Liver (tissue), 9 donors: Measurements from ENCODE around the gene NFIB. TPM values are rescaled to one million over a fixed set of nuclear protein-coding genes. Genes with fewer than 3 reads are reported as not detected.
A peak's percentile ranks its signal among the peaks of the same experiment; 100 is the strongest.

Experiments used
- DNase-seq: peaks from one replicate; pipeline ENCODE4 v3.0.0-alpha.2; 2017; ENCODE audit warnings: low spot score
- H3K27ac ChIP-seq, 2 donors: one replicate each; pipeline ENCODE4 v1.7.0; 2013; ENCODE audit warnings: inconsistent platforms in 2 of 2, low read length in 2 of 2, control low read depth in 1 of 2, low read depth in 1 of 2, mild to moderate bottlenecking in 1 of 2
- H3K27me3 ChIP-seq, 4 donors: one replicate each; pipeline versions ENCODE4 v1.6.1 to v1.7.0; 2013; ENCODE audit warnings: low read length in 3 of 4, inconsistent platforms in 1 of 4, mild to moderate bottlenecking in 1 of 4, moderate library complexity in 1 of 4; ENCODE audit not compliant: control insufficient read depth in 4 of 4, insufficient read depth in 4 of 4
- H3K36me3 ChIP-seq, 4 donors: one replicate each; pipeline versions ENCODE4 v1.6.1 to v1.7.0; 2013; ENCODE audit warnings: low read length in 3 of 4, mild to moderate bottlenecking in 3 of 4, low read depth in 1 of 4, moderate library complexity in 1 of 4; ENCODE audit not compliant: control insufficient read depth in 4 of 4, insufficient read depth in 3 of 4
- H3K4me1 ChIP-seq, 4 donors: one replicate each; pipeline versions ENCODE4 v1.6.1 to v1.7.0; 2013; ENCODE audit warnings: low read length in 3 of 4, mild to moderate bottlenecking in 3 of 4, moderate library complexity in 1 of 4; ENCODE audit not compliant: control insufficient read depth in 4 of 4, insufficient read depth in 4 of 4
- H3K4me3 ChIP-seq, 3 donors: one replicate each; pipeline versions ENCODE4 v1.6.1 to v1.7.0; 2013; ENCODE audit warnings: low read length in 3 of 3, control low read depth in 1 of 3, low read depth in 1 of 3, mild to moderate bottlenecking in 1 of 3
- H3K9ac ChIP-seq, 2 donors: one replicate each; pipeline ENCODE4 v1.7.0; 2013; ENCODE audit warnings: low read length in 2 of 2, mild to moderate bottlenecking in 2 of 2, moderate library complexity in 2 of 2, control low read depth in 1 of 2, low read depth in 1 of 2
- H3K9me3 ChIP-seq, 4 donors: one replicate each; pipeline versions ENCODE4 v1.6.1 to v1.7.0; 2013; ENCODE audit warnings: low read length in 3 of 4; ENCODE audit not compliant: control insufficient read depth in 4 of 4
- ATF3 ChIP-seq: IDR thresholded peaks from 2 replicates; pipeline ENCODE4 v1.6.1; 2016; ENCODE audit warnings: antibody characterized with exemption
- CTCF ChIP-seq: fragments of 150-350 bp; IDR thresholded peaks from 2 replicates; pipeline ENCODE4 v1.5.1; 2017; ENCODE audit warnings: improper control_type of control experiment, low read depth, low read length; ENCODE audit not compliant: missing input control
- FOXA1 ChIP-seq: IDR thresholded peaks from 2 replicates; pipeline ENCODE4 v1.6.1; 2016; ENCODE audit warnings: antibody characterized with exemption
- FOXA2 ChIP-seq: IDR thresholded peaks from 2 replicates; pipeline ENCODE4 v1.6.1; 2016; ENCODE audit warnings: antibody characterized with exemption
- GABPA ChIP-seq, 2 donors: IDR thresholded peaks in 1 of 2; conservative IDR thresholded peaks in 1 of 2; 2 replicates each; pipeline ENCODE4 v1.6.1; 2016; ENCODE audit warnings: antibody characterized with exemption in 2 of 2, mild to moderate bottlenecking in 1 of 2, moderate library complexity in 1 of 2
- HNF4A ChIP-seq, 2 donors: conservative IDR thresholded peaks; 2 replicates each; pipeline ENCODE4 v1.6.1; 2016; ENCODE audit warnings: antibody characterized with exemption in 2 of 2, mild to moderate bottlenecking in 2 of 2
- HNF4G ChIP-seq: IDR thresholded peaks from 2 replicates; pipeline ENCODE4 v1.6.1; 2016; ENCODE audit warnings: antibody characterized with exemption
- JUND ChIP-seq, 2 donors: IDR thresholded peaks; 2 replicates each; pipeline ENCODE4 v1.6.1; 2016; ENCODE audit warnings: antibody characterized with exemption in 2 of 2
- MAX ChIP-seq: IDR thresholded peaks from 2 replicates; pipeline ENCODE4 v1.6.1; 2016; ENCODE audit warnings: antibody characterized with exemption
- RAD21 ChIP-seq, 2 donors: IDR thresholded peaks; 2 replicates each; pipeline ENCODE4 v1.6.1; 2016; ENCODE audit warnings: antibody characterized with exemption in 2 of 2, mild to moderate bottlenecking in 2 of 2
- REST ChIP-seq: IDR thresholded peaks from 2 replicates; pipeline ENCODE4 v1.6.1; 2016; ENCODE audit warnings: antibody characterized with exemption, mild to moderate bottlenecking
- RXRA ChIP-seq, 2 donors: IDR thresholded peaks; 2 replicates each; pipeline ENCODE4 v1.6.1; 2017 to 2018; ENCODE audit warnings: antibody characterized with exemption in 2 of 2, mild to moderate bottlenecking in 1 of 2
- SP1 ChIP-seq: IDR thresholded peaks from 2 replicates; pipeline ENCODE4 v1.6.1; 2018; ENCODE audit warnings: antibody characterized with exemption, mild to moderate bottlenecking
- TAF1 ChIP-seq: conservative IDR thresholded peaks from 2 replicates; pipeline ENCODE4 v1.6.1; 2016; ENCODE audit warnings: antibody characterized with exemption, mild to moderate bottlenecking
- YY1 ChIP-seq: IDR thresholded peaks from 2 replicates; pipeline ENCODE4 v1.6.1; 2016; ENCODE audit warnings: antibody characterized with exemption, mild to moderate bottlenecking
- ZBTB33 ChIP-seq: IDR thresholded peaks from 2 replicates; pipeline ENCODE4 v1.6.1; 2016; ENCODE audit warnings: antibody characterized with exemption
- whole genome bisulfite sequencing: extraction: QIAGEN DNeasy Blood & Tissue Kit; methylation state at CpG from one replicate; pipeline ENCODE4 v1.1.7; 2013; 5-methylcytosine and 5-hydroxymethylcytosine counted together
- polyA plus RNA-seq, 2 donors: library from polyadenylated mRNA; stranded (reverse) in 1 of 2; unstranded in 1 of 2; fragments of 200-250 nt in 1 of 2; fragments of >200 nt in 1 of 2; fragmentation: Nextera tagmentation in 1 of 2; extraction: Ambion mirVana in 1 of 2; gene quantifications; one replicate each; pipeline versions ENCODE4 v1.2.1 to v1.2.3, GENCODE V29; 2013 to 2015
- total RNA-seq, 2 donors: library from RNA; depleted of rRNA; stranded (reverse); fragments of >200 nt; gene quantifications; one replicate each; pipeline ENCODE4 v1.2.3, GENCODE V29; 2014
- donor health status: healthy.
- donor health status: healthy.
- donor health status: healthy.
- donor health status: healthy.
- donor health status: healthy.

Gene NFIB
- total and polyA plus RNA-seq, 4 donors: 3.2 to 23.2 (median 8.0) TPM

GRCh38 chr9:14258156-14258555 is 55.8 kb downstream of the NFIB start:
- H3K27ac ChIP-seq: no peak overlapping the region
- H3K9ac ChIP-seq: no peak overlapping the region
- no peaks in the 10 kb centered on the region for H3K36me3 ChIP-seq
- H3K27me3 ChIP-seq: no peaks in the 10 kb centered on the region
- no peaks in the 10 kb centered on the region for H3K9me3 ChIP-seq
- no peak for DNase-seq
- H3K4me3 ChIP-seq: no peak overlapping the region
- H3K4me1 ChIP-seq: peaks cover 0 to 5% (median 2%) of the 10 kb centered on the region in 4 donors
- TF ChIP-seq MAX (no peak), ZBTB33 (no peak), JUND (IDR thresholded peaks at IDR 0.05) (no peak), CTCF (no peak), YY1 (no peak), FOXA2 (no peak), SP1 (no peak), FOXA1 (no peak), TAF1 (no peak), HNF4G (no peak), REST (no peak), RAD21 (IDR thresholded peaks at IDR 0.05) (no peak), GABPA (IDR thresholded peaks at IDR 0.05 in 1 of 2, conservative IDR thresholded peaks at IDR 0.05 in 1 of 2) (no peak), ATF3 (no peak)

GRCh38 chr9:14256588-14256987 is 57.4 kb downstream of the NFIB start:
- no peak for DNase-seq
- Histone ChIP-seq H3K4me3 (no peak overlapping the region), H3K4me1 (peaks cover 1 to 9% (median 6%) of the 10 kb centered on the region in 4 donors), H3K9me3 (no peaks in the 10 kb centered on the region), H3K27ac (peak overlapping the region; percentile 48 to 71), H3K27me3 (no peaks in the 10 kb centered on the region), H3K36me3 (no peaks in the 10 kb centered on the region), H3K9ac (no peak overlapping the region)
- 38% methylated on average over 1 of the region's 1 CpG for WGBS
- TF ChIP-seq MAX: no peak
- peak in 1 of 2 donors; percentile 31 for TF ChIP-seq HNF4A (conservative IDR thresholded peaks at IDR 0.05)
- TF ChIP-seq RXRA (IDR thresholded peaks at IDR 0.05): no peak
- TF ChIP-seq YY1: no peak
- TF ChIP-seq ATF3: no peak
